Measurements from ENCODE around the gene RIT2. TPM values are rescaled to one million over a fixed set of nuclear protein-coding genes. Genes with fewer than 3 reads are reported as not detected.

RIT2 gene
- total RNA-seq, 1 donor from 2014 or later: not detected

DNA sequence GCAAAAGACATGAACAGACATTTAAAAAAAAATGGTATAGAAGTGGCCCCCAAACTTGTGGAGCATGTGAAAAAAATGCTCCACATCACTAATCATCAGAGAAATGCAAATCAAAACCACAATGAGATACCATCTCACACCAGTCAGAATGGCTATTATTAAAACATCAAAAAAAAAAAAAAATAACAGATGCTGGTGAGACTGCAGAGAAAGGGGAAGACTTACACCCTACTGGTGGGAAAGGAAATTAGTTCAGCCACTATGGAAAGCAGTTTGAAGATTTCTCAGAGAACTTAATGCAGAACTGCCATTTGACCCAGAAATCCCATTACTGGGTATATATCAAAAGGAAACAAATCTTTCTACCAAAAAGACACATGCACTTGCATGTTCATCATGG is 164.8 kb downstream of the RIT2 start:
- ATAC-seq (no peak), DNase-seq (no peak)
- intact Hi-C loops (cut with micrococcal nuclease): no loop called here

DNA sequence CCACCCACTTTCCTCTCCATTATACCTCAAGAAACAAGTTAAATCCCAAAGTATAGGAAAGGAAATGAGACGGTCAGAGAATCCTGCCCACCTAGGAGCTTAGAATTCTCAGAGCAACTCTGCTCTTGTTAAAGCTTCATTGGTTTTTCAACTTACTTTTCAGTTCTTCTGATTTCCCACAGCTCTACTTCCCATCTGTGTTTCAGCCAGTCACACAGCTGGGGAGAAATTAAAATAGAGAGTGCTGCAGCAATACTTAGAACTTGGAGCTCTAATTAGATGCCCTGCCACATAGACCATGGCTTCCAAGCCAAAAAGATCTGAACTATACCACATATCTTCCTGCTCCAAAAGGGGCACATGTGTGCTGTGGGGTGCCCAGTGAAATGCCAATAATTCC is 166.7 kb downstream of the RIT2 start:
- intact Hi-C loops (cut with micrococcal nuclease): no loop called here
- DNase-seq (no peak), ATAC-seq (no peak)

DNA sequence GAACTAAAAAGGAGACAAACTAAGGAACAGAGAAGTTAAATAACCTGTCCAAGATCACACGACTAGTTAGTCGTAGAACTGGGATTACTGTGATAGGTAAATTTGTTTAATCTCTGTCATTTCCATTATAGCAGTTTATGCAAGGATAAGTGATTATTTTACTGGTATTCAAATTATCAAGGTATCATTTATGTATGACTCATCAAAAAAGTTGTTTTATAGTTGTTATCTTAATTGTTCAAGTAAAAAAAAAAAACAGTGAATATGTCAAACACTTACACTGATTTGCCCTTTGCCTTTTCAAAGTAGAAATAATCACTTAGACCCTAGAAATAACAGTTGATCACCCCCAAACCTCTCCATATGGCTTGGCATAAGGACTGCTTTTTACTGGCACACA is 173.6 kb downstream of the RIT2 start:
- no peak for ATAC-seq
- DNase-seq: no peak
- intact Hi-C loops (cut with micrococcal nuclease): no loop called here

GRCh38 chr18:42941021-42941420 is 174.5 kb downstream of the RIT2 start:
- ATAC-seq: no peak
- intact Hi-C loops (cut with micrococcal nuclease): no loop called here
- no peak for DNase-seq

DNA sequence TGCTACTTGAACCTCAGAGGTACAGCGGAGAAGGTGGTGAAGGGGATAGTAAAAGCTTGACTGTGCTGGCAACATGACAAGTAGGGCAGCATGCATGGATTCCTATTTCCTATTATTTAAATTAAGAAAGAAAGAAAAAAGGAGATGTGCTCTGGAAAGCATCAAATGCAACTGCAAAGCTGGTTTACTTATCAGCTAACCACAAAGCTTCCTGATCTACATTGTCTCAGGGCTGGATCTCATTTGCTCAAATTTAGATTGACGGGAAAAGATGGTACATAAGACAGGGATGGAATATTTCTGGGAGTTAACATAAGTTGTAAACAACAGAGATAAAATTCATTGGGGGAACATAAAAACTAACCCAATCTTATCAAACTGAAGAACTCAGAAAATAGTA is 178.0 kb downstream of the RIT2 start:
- intact Hi-C loops (cut with micrococcal nuclease): no loop called here

DNA sequence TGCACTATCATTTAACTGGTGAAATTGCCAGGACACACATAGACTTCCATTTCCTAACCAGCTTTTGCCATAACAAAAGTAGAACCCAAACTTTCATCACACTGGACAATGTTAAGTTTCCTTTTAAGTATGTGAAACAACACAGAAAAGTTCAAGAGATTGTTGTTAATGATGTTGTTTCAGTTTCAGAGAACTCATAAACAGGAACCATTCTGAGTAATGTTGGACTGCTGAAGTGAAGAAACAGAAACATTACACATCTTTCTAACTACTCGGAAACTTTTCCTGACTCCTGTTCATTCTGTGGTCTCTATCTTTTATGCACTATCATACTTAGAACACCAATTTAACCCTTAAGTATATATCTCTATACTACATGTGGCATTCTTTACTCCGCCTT is 179.2 kb downstream of the RIT2 start:
- intact Hi-C loops (cut with micrococcal nuclease): no loop called here
- no peak for DNase-seq
- no peak for ATAC-seq

More for the DNA sequence above, 178.0 kb downstream of the RIT2 start:
- ATAC-seq (no peak), DNase-seq (no peak)

GRCh38 chr18:42931491-42931890 is 184.0 kb downstream of the RIT2 start:
- ATAC-seq: peak; percentile 91
- intact Hi-C loops (cut with micrococcal nuclease): no loop called here

DNA sequence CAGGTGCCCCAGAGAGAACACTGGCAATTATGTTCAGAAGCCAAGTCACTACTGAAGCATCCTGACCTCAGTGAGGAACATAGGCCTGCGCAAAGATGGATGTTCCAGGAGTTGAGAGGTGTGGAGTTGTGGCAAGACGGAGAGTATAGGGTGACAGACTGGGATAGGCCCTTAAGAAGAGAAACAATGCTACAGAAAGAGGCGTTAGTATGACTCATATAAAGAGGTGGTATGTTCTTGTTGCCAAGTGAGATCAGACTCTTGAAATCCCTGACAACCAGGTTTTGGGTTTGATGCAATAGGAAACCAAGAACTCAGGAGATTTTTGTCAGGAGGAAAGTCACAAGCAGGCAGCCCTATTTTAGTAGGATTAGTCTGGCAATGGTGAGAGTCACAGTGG is 185.6 kb downstream of the RIT2 start:
- DNase-seq: no peak
- no peak for ATAC-seq
- intact Hi-C loops (cut with micrococcal nuclease): no loop called here

More at GRCh38 chr18:42931491-42931890, 184.0 kb downstream of the RIT2 start:
- no peak for DNase-seq

DNA sequence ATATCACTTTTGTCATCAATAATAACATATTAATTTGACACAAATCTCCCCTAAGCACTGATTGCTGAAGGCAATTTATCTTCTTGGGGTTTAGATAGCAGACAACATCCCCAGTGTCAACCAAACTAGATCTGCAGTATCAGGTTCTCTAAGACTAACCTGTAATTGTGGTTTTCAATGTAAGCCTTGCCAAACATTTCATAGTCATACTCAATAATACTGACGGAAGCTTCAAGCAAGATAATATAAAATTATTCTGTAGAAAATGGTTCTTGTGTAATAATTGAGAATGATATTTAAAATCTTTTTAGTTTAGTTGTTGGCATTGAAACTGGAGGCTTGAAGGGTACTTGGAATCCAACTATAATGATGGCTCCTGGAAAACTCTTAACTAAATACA is 186.3 kb downstream of the RIT2 start:
- ATAC-seq (no peak), DNase-seq (no peak)
- intact Hi-C loops (cut with micrococcal nuclease): no loop called here

- ATAC-seq: no peak
- DNase-seq: no peak
- intact Hi-C loops (cut with micrococcal nuclease): no loop called here
These were observed 190.4 kb downstream of the RIT2 start for GRCh38 chr18:42925036-42925435.

GRCh38 chr18:42922363-42922762 is 193.1 kb downstream of the RIT2 start:
- DNase-seq (no peak), ATAC-seq (no peak)
- intact Hi-C loops (cut with micrococcal nuclease): no loop called here

GRCh38 chr18:42921226-42921737 is 194.2 kb downstream of the RIT2 start:
- intact Hi-C loops (cut with micrococcal nuclease): no loop called here
- DNase-seq (no peak), ATAC-seq (no peak)

DNA sequence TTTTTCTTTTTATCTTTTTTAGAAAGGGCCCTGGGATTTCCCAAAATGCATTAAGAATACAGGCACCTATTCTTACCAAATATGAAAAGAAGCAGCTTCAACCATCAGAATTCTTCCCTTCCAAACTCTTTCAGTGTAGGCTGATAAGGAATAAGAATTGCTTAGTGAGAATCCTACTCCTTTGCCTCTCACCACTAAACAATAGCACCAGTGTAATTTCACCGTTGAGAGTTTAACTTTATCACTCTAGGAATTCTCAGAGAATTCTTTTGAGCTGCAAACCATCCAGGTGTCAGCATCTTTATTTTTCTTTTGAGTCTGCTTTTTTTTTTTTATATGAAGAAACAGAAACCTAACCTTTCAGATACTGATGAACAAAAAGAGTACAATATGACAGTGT is 194.9 kb downstream of the RIT2 start:
- no peak for DNase-seq
- ATAC-seq: no peak
- intact Hi-C loops (cut with micrococcal nuclease): no loop called here

GRCh38 chr18:42915299-42915698 is 200.2 kb downstream of the RIT2 start:
- DNase-seq (no peak), ATAC-seq (no peak)
- intact Hi-C loops (cut with micrococcal nuclease): no loop called here

GRCh38 chr18:42914476-42914875 is 201.0 kb downstream of the RIT2 start:
- intact Hi-C loops (cut with micrococcal nuclease): no loop called here
- DNase-seq (no peak), ATAC-seq (no peak)

GRCh38 chr18:42909095-42909494 is 206.4 kb downstream of the RIT2 start:
- no peak for ATAC-seq
- no peak for DNase-seq
- intact Hi-C loops (cut with micrococcal nuclease): no loop called here

- no peak for ATAC-seq
- intact Hi-C loops (cut with micrococcal nuclease): no loop called here
- no peak for DNase-seq
These were observed 208.7 kb downstream of the RIT2 start for GRCh38 chr18:42906761-42907160.

DNA sequence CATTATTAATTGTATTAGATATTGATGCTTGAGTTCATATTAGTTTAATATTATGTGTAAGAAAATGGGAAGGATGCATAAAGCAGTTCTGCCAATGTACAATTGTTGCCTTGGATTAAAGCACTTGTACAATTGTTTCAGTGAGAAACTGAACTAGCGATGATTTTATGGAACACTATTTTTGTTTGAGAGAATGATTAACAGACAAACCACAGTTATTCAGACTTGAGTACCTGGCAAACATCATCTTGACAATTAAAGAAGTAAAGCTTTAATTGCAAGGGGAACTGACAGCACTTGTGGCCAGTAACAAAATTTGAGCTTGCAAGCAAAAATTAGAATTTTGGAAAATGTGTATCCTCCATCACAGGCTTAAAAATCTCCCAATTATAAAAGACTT is 214.3 kb downstream of the RIT2 start:
- DNase-seq: no peak
- no peak for ATAC-seq
- intact Hi-C loops (cut with micrococcal nuclease): no loop called here

DNA sequence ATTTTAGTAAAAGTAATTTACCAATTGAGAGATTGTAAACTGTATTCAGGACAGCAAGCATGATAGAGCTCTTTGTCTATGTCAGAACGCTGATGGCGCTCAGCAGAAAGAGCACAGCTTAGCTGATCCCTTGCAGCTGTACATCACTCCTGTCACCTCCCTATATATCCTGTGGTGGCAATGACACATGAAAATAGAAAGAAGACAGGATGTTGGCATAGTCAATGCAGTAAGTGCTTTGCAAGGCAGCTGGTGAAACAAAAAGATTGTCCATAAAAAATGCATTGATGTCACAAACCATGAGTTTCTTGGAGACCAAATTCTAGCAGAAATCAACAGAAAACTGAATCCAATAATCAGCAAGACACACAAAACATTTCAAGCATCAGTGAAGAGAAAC is 221.5 kb downstream of the RIT2 start:
- intact Hi-C loops (cut with micrococcal nuclease): no loop called here
- ATAC-seq (no peak), DNase-seq (no peak)

DNA sequence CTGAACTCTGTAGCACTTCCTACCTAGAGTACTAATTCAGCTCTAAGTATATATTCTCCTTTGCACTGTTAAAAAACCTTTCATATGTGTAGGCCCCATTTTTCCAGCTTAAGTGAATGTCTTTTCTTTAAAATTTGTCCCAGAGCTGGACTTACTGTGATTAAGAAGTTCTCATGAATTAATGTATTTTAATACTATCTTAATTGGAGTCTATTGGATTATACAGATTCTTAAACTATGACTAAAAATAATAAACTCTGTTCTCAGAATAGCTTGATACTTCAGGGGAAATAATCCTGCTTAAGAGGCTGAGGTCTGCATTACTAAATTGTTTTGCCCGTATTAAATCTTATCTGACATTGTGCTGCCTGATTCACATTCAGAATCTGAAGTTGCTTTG is 223.3 kb downstream of the RIT2 start:
- ATAC-seq (no peak), DNase-seq (no peak)
- intact Hi-C loops (cut with micrococcal nuclease): no loop called here

DNA sequence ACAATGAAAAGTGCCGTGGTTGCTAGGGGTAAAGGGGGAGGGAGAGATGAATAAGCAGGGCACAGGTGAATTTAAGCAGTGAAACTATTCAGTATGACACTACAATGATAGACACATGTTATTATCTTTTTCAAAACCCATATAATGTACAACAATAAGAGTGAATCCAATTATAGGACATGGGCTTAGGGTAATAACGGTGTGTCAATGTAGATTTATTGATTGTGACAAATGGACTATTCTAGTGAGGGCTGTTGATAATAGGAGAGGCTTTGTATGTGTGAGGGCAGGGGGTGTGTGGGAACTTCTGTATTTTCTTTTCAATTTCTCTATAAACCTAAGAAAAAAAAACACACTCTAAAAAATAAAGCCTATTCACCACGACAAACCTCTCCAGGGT is 223.8 kb downstream of the RIT2 start:
- intact Hi-C loops (cut with micrococcal nuclease): no loop called here
- no peak for ATAC-seq
- no peak for DNase-seq

DNA sequence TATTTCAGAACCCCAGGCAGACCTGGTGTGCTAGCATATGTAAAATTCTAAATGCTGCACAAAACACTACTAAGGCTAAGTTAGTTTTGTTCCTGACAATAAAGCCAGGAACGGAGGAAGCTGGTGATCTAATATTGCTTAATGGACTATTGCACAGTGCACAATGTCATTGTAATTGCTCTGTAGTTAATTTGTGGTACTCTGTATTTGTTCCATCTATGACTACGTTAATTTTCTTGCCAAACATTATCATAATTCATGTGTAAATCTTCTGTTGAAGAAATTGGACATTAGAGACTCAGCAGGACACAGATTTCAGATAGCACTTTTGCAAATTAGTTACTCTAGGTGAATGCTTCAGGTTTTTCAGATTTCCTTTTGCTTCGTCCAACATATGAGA is 232.3 kb downstream of the RIT2 start:
- no peak for DNase-seq
- intact Hi-C loops (cut with micrococcal nuclease): no loop called here

More for the DNA sequence above, 232.3 kb downstream of the RIT2 start:
- ATAC-seq: no peak

All from left ventricle myocardium superior (tissue), 1 donor.